GM20000 (cell line): ENCODE results near the gene EPS8L1.
A peak's percentile ranks its signal among the peaks of the same experiment; 100 is the strongest.

ENCODE experiments used
- DNase-seq: peaks from one replicate; pipeline ENCODE4 v3.0.0; 2012; ENCODE audit warnings: low spot score
- TF ChIP-seq, protein P1 (sequence below): IDR thresholded peaks from 2 replicates; pipeline ENCODE4 v1.5.1; 2012; ENCODE audit warnings: mild to moderate bottlenecking, control low read depth; ENCODE audit errors: extremely low read depth, missing control alignments

Gene EPS8L1

GRCh38 chr19:55116232-55116858 lies 40.7 kb downstream of the EPS8L1 start:
- TF ChIP-seq, protein P1, sequence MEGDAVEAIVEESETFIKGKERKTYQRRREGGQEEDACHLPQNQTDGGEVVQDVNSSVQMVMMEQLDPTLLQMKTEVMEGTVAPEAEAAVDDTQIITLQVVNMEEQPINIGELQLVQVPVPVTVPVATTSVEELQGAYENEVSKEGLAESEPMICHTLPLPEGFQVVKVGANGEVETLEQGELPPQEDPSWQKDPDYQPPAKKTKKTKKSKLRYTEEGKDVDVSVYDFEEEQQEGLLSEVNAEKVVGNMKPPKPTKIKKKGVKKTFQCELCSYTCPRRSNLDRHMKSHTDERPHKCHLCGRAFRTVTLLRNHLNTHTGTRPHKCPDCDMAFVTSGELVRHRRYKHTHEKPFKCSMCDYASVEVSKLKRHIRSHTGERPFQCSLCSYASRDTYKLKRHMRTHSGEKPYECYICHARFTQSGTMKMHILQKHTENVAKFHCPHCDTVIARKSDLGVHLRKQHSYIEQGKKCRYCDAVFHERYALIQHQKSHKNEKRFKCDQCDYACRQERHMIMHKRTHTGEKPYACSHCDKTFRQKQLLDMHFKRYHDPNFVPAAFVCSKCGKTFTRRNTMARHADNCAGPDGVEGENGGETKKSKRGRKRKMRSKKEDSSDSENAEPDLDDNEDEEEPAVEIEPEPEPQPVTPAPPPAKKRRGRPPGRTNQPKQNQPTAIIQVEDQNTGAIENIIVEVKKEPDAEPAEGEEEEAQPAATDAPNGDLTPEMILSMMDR: no peak
- peak; percentile 81 for DNase-seq

GRCh38 chr19:55116859-55117662 lies 41.4 kb downstream of the EPS8L1 start, which contains the start of gene PPP1R12C:
TSS of gene PPP1R12C (minus strand) at chr19:55117637. CDS start at chr19:55117543, 94 bp downstream.
- no peak for DNase-seq
- TF ChIP-seq, protein P1: no peak

DNA sequence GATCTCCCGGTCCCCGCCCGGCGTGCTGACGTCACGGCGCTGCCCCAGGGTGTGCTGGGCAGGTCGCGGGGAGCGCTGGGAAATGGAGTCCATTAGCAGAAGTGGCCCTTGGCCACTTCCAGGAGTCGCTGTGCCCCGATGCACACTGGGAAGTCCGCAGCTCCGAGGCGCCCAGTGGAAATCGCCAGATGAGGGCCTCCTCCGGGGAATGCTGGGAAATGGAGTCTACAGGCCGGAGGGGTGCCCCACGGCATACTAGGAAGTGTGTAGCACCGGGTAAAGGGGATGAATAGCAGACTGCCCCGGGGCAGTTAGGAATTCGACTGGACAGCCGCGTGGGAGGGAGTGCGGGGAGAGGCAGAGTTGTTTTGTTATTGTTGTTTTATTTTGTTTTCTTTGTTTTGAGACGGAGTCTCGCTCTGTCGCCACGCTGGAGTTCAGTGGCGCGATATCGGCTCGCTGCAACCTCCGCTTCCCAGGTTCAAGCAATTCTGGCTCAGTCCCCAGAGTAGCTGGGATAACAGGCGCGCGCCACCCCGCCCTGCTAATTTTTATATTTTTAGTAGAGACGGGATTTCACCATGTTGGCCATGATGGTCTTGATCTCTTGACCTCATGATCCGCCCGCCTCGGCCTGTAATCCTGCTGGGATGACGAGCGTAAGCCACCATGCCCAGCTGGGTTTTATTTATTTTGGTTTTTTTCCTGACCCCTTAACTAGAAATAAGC lies 42.2 kb downstream of the EPS8L1 start:
- peak; percentile 100 for DNase-seq

DNA sequence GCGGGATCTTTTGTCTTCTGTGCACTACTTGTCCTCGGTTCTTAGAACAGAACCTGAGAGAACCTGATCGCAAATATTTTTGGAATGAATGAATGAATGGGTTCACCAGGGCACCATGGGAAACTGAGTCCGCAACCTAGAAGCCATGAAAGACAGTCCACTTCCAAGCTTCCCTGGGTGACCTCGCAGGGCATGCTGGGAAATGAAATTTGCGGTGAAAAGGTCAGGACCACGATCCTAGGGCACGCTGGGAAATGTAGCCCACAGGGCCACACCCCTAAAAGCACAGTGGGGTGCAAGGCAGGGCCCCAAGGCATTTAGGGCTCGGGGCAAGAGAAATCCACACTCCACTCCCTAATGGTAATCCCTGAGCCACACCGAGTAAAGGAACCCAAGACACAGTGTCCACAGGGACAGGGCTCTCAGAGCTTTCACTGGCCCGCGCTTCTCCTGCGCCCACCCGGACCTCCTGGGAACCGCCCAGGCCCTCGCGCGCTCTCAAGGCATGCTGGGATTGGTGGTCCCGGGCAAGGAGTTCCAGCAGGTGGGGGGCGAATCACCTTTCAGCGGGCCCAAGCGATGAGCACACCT lies 42.8 kb downstream of the EPS8L1 start:
- DNase-seq: peak; percentile 50
- TF ChIP-seq, protein P1: no peak

More for the DNA sequence above, 42.2 kb downstream of the EPS8L1 start:
- TF ChIP-seq, protein P1: no peak

GRCh38 chr19:55119053-55119452 lies 43.4 kb downstream of the EPS8L1 start:
- no peak for DNase-seq
- TF ChIP-seq, protein P1: no peak

DNA sequence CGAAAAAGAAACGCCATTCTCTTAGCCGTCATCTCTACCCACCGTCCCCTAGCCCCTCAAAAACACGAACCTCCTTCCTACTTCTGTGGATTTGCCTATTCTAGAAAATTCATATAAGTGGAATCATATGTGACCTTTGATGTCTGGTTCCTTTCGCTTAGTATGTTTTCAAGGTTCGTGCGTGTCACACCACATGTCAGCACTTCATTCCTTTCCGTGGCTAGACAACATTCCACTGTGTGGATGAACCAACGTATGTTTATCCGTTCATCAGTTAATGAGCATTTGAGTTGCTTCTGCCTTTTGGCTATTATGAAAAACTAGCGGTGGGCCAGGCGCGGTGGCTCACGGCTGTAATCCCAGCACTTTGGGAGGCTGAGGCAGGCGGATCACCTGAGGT lies 55.8 kb downstream of the EPS8L1 start:
- no peak for DNase-seq
- TF ChIP-seq, protein P1: no peak
